Measurements from ENCODE around the gene VIPR1.

VIPR1 gene

DNA sequence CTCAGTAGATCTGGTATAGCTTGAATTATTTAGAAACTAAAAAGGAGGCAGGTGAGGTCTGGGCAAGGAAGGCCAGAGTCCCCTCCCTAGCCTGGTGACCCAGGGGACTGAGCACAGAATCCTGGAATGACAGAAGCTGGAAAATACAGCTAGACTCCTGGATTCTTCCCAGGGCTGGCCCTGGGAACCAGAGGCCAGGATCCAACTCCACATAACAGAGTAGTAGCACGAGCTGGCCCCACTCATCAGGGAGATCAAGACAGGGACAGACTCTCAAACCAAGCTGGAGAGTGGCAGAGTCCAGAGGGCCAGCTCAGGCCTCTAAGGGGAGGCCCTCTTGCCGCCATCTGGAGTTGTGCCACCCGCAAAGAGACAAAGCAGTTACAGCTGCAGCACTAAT is 10.7 kb downstream of the VIPR1 start:
- DNase-seq = no peak

DNA sequence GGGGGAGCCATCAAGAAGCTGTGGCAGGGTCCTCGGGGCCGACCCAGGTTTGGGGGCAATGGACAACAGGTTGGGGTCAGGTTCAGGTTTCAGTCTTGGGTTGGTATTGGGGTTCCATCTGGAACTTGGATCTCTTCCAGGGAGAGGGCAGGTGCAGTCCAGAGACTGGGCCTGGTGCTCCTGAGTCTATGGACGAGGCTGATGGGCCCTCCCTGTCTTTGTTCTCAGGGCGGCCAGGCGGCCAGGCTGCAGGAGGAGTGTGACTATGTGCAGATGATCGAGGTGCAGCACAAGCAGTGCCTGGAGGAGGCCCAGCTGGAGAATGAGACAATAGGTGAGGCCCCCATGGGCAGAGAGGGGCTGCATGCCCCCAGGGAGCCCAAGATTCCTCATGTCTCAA is 11.1 kb downstream of the VIPR1 start:
- DNase-seq = no peak

DNA sequence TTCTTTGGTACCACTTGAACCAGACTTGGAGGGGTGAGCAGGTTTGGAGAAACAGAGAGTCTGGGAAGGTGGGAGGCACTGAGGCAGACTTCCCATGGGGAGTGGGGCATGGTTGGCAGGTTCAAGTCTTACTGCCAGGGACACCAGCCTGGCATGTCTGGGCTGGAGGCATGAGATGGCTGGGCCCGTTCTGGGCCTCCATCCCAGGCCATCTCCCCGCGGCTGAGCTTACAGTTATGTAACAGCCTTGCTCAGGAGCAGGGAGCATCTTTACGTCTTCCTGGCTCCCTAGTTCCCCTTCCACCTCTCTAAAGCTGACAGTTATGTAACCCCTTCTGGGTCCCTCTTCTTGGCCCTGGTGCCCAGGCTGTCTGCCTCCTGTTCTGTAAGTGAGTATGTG is 12.4 kb downstream of the VIPR1 start:
- DNase-seq = no peak

DNA sequence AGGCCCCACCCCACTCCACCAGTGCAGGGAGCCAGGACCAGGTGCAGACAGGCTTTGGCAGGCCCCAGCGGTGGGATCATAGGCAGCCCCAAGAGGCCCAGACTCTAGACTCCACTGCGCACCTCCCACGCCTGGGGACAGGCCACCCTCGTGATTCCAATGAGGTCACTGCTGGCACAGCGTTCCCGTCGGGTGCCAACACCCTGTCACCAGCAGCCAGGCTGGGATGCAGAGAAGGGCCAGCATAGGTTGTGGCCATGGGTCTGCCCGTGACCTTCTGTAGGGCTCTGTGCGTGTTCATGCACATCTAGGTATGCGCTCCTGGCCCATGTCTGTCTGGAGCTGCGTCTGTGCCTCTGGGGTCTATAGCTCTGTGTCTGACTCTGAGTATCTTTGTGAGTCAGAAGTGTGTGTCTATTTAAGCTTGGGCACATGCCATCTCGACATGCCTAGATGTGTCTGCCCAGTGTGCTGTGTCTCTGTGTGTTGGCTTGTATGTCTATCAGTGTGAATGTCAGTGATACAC is 13.0 kb downstream of the VIPR1 start:
- no peak for DNase-seq

DNA sequence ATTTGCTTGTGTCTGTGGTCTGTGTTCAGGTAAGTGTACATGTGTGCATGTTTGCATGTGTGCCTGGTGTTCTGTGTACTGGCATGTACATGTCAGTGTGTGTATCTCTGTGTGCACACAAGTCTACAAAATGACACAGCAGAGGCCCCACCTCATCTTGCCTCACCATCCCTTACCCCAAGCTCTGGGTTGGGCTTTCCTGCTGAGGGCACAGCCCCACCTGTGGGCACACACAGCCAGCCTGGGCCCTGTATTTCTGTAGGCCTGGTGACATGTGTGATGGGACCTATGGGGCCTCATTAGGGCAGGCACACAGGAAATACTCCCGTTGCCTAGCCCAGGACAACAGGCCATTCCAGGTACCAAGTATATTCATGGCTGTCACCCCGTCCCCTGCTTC is 13.5 kb downstream of the VIPR1 start:
- no peak for DNase-seq

DNA sequence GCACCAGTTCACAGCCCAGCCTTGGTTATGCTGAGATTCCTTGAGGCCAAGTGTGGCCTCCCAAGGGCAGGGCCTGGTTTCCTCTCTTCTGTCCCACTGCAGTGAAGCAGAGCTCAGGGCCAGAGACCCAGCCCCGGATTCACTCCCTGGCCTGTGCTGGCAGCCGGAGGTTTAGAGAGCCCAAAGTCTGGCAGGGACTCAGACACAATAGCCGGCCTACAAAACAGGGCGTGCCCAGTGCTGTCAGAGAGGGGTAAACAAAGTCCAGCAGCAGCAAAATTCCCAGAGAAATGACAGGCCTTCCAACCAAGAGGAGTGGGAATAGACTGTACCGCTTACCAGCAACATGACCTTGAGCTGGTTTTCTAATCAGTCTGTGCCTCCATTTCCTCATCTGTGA is 14.0 kb downstream of the VIPR1 start:
- no peak for DNase-seq

DNA sequence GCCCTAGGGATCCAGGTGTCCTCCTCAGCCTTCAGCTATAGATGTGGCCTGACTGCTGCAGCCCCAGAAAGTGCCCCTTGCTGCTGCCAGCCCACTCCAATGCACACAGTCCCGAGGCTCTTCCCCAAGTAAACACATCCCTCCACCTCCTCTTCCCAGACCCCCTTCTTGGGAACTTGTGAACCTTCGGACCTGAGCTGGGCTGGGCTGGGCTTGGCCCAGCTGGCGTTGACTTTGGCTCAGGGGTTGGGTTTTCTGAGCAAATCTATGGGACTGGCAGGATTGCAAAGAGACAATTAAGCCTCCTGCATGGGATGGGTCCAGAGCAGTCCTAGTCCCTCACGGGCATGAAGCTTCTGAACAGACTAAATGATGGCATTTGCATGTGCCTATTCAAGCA is 14.7 kb downstream of the VIPR1 start:
- no peak for DNase-seq

DNA sequence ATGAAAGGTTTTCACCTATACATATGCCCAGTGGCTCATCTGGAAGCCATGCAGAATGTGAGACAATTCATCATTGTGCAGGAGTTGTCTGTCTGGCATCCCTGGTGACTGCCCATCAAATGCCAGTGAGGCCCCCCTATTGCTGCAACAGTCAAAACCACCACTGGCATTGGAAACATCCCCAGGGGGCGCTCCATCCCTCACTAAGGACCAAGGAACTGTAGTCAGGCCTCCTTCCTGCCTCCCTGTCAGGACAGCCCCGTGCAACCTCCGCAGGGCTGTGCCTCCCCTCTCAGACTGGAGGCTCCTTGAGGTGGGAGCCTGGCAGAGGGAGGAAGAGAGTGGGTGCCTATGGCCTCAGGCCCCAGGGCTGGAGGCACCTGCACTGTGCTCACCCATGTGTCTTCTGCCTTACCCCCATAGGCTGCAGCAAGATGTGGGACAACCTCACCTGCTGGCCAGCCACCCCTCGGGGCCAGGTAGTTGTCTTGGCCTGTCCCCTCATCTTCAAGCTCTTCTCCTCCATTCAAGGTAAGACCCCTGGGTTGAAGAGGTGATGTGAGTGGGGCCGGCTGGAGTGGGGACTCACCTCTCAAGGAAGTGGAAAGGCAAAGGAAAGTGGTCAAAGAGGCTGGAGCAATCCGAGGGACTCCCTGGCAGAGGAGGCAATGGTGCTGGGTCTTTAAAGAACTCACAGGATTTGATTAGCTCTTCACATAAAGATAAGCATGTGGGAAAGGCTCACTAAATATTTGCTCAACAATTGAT is 16.5 kb downstream of the VIPR1 start:
- no peak for DNase-seq

DNA sequence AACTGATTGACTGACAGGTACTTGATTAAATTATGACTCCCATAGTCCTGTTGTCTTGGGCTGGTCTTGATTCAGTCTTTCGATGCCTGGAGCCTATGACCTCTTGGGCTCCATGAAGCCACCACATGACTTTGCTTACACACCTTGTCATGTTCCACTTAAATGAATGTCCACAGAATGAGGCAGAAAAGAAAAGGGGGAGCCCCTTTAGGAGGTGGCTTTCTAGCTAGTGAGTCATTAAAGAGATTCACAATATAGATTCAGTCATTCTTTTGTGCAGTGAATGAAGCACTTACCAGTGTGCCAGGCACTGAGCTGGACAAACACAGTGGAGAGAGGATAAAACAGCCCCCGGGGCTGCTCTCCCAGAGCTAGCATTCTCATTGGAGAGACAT is 17.1 kb downstream of the VIPR1 start:
- DNase-seq = no peak

DNA sequence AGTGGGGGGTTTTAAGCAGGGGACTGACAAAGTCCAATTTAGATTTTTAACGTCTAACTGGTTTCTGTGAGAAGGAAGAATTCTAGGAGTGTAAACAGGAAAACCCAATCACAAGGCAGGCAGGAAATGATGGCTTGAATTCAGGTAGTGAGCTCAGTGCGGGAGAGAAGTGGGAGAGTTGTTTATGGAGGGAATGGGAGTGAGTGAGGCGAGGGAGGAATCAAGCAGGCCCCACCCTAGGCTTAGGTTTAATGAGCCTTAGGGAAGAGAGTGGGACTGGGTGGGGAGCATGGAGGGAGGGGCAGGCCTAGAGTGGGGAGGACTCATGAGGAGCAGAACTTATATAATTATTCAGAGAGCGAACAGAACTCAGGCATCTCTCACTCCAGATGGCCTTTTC is 17.9 kb downstream of the VIPR1 start:
- no peak for DNase-seq

DNA sequence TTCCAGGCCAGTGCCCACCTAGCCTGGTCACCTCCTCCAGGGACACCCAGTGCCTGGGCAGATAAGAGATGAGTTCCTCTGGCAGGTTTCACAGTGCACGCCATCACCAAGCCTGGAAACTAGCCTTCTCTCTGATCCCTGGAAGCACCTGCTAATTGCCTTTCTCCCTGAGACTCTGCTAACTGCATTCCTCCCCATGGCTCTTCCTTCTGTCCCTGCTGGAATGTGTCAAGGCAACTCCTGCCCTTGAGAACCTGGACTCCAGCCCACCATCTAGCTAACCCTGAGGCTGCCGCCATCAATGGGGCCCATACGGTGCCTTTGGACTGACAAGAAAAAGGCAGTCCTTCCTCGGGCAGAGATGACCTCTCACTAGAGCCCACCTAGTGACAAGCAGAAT is 18.5 kb downstream of the VIPR1 start:
- no peak for DNase-seq

DNA sequence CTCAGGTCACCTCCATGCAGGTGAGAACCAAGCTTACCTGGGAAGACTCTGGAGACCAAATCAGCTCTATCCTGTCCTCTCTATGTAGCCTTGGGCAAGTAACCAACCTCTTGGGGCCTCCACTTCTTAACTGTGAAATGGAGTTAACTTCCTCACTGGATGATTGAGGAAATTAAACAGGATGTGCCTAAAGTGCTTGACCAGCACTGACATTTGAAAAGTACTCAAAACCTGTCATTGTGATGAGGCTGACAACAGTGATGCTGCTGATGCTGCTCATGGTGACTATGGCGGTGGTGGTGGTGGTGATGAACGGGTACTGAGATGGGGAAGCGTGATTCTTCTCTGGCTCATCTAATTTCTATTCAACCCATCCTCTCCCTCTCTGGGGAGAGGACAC is 22.3 kb downstream of the VIPR1 start:
- DNase-seq = no peak

DNA sequence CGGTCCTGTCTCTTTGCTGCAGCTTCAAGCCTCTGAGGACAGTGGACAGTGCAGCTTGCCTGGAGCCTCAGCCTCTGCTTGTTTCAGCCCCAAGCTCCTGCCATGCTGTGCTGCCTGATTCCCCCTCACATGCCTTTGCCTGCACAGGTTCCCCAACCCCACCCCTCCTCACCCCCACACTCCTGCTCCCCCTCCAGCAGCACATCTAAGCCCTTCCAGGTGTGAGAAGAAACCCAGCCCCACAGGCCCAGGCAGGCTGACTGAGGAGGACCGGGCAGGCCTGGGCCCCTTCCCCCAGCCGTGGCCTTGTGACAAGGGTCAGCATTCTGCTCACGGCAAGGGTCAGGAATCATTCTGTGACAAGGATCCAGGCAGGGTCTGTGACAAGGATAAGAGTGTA is 22.8 kb downstream of the VIPR1 start:
- no peak for DNase-seq

DNA sequence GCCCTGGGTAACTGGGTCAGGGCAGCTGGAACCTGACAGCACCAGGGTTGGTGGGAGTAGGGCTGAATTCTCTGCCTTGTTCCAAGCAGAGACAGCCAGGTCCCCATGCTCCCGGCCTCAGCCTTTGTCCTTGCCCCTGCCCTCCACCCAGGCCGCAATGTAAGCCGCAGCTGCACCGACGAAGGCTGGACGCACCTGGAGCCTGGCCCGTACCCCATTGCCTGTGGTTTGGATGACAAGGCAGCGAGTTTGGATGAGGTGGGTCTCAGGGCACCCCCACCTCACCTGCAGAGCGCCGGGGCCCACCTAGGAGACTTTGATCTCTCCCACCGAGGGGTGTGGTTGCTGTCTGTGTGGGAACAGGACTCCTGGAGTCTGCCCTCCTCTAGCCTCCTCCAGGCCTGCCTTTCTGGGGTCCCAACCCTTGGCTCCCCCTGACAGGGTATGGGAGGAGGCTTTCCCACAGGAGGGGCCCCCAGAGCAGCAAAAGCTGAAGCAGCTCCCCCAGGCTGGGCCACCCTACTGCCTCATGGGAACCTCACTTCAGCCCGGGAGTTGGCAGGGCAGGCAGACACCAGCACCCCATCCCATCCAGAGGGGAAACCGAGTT is 23.4 kb downstream of the VIPR1 start:
- DNase-seq = no peak

DNA sequence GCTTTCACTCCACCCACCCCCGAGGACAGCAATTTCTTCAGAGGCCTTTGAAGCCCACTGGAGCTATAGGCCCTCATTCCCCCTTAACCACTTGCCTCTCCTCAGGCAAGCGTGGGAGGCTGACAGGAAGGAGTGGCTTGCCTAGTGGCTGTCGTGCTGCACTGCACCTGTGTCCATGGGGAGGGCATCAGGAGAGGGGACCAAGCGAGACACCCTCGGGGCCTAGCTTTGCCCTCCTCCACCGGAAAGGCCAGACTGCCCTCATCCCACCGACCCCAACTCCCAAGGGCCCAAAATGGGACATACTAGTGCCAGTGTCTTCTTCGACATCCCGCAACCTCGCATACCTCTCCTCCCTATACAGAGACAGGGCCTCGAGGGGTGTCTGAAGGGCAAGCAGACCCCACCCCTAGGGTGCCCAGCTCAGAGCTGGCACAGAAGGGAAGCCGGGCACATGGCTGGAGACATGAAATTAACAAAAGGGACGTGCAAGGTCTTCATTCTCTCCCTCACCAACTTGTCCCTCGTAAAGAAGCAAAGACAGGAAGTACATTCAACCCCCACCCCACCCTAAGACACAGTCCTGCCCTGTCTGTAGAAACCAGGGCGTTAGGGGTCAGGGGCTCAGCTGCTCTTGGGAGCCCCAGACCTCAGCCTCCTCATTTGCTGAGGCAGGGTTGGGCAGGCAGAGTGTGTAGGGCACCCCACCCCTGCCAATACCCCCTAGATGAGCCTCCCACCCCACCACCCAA is 24.3 kb downstream of the VIPR1 start:
- DNase-seq = no peak

DNA sequence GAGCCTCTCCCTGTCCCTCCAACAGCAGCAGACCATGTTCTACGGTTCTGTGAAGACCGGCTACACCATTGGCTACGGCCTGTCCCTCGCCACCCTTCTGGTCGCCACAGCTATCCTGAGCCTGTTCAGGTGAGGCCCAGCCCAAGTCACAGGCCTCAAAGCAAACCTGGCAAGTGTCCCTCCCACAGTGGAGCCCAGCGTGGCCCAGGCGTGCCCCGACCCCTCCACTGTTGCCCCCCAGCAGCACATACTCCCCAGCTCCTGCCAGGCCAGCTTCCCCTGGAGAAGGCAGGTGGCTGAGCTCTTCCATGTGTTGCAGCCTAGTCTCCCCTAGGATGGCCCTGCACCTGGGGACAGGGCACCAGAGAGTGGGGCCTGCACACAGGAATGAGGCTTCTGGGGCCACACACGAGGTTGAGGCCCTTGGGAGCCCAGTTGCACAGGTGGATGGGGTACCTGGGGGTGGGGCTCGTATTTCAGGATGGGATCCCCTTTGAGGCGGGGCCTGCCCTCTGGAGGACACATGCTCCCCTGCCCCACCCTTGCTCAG is 25.0 kb downstream of the VIPR1 start:
- no peak for DNase-seq

DNA sequence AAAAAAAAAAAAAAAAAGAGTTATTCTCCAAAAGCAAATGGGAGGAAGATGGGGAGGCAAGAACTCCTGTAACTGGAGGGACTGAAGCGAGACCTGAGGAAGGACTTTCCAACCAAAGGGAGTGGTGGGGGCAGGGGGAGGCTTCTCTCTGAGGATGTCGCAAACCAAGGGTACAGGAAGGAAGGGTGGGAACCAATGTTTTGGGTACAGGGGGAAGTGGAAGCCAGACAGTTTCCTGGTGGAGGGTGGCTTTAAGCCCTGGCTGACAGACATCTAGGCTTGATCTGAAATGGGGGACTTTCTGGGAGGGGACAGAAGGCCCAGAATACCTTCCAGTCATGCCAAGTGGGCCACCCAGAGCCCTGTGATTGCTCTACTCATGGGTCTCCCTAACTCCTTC is 27.0 kb downstream of the VIPR1 start:
- no peak for DNase-seq

DNA sequence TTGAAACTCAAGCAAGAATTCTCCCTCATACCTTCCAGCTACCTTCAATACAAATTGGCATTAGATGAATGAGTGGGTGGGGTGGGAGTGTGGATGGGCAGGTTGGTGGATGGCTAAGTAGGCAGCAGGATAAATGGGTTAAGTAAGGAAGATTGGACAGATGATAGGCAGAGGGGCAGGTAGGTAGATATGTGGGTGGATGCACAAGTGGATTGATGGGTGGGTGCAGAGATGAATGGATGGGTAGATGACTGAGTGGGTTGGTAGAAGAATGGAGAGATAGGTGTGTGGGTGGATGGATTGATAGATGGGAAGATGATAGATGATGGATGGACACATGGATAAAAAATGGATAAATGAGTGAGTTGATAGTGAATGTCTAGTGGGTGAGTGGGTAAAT is 27.6 kb downstream of the VIPR1 start:
- DNase-seq = no peak

DNA sequence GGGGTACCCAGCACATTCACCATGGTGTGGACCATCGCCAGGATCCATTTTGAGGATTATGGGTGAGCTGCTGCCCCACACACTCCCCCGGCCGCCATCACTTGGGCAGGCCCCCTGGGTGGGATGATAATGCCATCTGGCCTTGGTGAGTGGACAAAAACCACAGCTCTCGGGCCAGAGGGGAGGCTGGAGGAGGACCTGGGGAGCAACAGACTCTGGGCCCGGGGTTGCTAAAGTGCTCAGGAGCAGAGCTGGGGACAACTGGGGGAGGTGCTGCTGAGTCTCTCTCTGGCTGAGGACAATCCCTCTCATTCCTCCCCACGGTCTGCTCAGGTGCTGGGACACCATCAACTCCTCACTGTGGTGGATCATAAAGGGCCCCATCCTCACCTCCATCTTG is 29.0 kb downstream of the VIPR1 start:
- DNase-seq = no peak

DNA sequence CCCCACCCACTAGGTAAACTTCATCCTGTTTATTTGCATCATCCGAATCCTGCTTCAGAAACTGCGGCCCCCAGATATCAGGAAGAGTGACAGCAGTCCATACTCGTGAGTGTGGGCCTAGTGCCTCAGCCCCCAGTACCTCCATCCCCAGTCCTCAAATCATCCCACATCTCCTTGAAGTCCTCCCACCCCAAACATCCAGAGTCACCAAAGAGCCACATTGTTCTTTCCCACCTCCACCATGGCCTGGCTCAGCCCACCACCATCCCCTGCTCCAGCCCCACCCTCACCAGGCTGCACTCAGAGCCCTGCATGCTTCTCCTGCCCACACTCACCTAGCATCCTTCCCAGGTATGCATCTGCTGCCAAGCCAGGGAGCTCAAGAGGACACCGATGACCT is 29.8 kb downstream of the VIPR1 start:
- no peak for DNase-seq

DNA sequence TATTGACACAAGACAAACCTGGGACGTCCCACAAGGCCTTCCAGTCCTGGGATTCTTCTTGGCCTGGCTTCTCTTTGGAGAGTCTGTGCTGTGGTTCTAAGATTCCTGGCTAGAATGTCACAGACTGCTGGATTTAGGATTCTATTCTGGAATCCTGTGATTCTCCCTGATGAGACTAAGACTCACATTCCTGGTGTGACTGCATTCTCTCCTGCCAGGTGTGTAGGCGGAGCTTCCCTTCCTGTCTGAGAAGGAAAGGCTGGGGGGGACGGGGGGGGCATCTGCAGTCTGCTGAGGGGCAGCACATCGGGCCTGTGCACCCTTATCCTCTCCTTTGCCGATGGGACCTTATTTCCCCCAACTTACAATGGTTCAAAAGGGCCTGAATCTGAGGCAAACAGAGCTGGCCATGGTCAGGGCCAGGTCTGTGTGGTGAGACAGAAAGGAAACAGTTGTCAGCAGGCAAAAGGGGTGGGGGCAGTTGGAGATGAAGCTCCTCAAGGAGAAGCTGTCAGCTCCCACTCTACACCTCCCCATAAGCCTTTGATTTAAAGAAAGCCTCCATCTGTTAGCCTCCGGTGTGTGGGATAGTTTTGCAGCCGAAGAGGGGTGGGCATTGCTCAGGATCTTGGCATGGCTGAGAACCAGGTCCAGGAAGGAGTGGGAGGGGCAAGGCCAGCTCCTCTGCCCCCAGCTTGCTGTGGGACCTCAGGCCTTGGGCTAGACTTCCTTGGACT is 30.9 kb downstream of the VIPR1 start:
- no peak for DNase-seq

DNA sequence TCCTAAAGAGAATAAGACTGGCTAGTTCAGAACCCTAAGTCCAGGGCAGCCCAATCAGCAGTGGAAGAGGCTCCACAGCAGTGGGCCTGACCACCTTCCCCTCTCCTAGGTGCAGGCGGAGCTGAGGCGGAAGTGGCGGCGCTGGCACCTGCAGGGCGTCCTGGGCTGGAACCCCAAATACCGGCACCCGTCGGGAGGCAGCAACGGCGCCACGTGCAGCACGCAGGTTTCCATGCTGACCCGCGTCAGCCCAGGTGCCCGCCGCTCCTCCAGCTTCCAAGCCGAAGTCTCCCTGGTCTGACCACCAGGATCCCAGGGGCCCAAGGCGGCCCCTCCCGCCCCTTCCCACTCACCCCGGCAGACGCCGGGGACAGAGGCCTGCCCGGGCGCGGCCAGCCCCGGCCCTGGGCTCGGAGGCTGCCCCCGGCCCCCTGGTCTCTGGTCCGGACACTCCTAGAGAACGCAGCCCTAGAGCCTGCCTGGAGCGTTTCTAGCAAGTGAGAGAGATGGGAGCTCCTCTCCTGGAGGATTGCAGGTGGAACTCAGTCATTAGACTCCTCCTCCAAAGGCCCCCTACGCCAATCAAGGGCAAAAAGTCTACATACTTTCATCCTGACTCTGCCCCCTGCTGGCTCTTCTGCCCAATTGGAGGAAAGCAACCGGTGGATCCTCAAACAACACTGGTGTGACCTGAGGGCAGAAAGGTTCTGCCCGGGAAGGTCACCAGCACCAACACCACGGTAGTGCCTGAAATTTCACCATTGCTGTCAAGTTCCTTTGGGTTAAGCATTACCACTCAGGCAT is 33.7 kb downstream of the VIPR1 start:
- no peak for DNase-seq
